B cell (primary cell): ENCODE measurements around the gene FRYL. TPM values are rescaled to one million over a fixed set of nuclear protein-coding genes. Genes with fewer than 3 reads are reported as not detected.

Experiments used
- ATAC-seq: fragments of 200-7000 bp; cut with Tn5 transposase; one replicate; pipeline ENCODE4 v1.10.0; 2021; ENCODE audit warnings: low read depth, mild to moderate bottlenecking, moderate number of reproducible peaks, moderate library complexity
- CTCF ChIA-PET: fragments of 350-600 bp; sonication (Branson Sonifier 250); formaldehyde crosslinking; loops from one replicate; lab custom pipeline; 2021; ENCODE audit warnings: antibody characterized with exemption, inconsistent platforms; lab: Charles Lee
- POLR2A ChIA-PET: fragments of 350-600 bp; sonication (Branson Sonifier 250); formaldehyde crosslinking; loops from one replicate; lab custom pipeline; 2021; ENCODE audit warnings: antibody characterized with exemption; lab: Charles Lee
- DNase-seq: peaks from one replicate; pipeline ENCODE4 v3.0.0; 2013
- H2AFZ ChIP-seq: 2 replicates; pipeline ENCODE4 v1.6.1; 2012; ENCODE audit warnings: mild to moderate bottlenecking, low read depth, low read length; ENCODE audit not compliant: insufficient read depth, poor library complexity, severe bottlenecking
- H3K27ac ChIP-seq, 2 donors: 1 replicate in 1 of 2; 2 replicates in 1 of 2; pipeline ENCODE4 v1.5.1; 2012 to 2013; ENCODE audit warnings: low read length in 2 of 2, mild to moderate bottlenecking in 2 of 2, moderate library complexity in 1 of 2
- H3K27me3 ChIP-seq, 4 experiments: fragments of 200-600 bp in 1 of 4; sonication (generic) in 1 of 4; replicated peaks in 1 of 4; 1 replicate in 2 of 4; 2 replicates in 2 of 4; pipeline versions ENCODE4 v1.6.1 to v1.7.0; 2013 to 2016; ENCODE audit warnings: low read length in 3 of 4, mild to moderate bottlenecking in 2 of 4, mixed read lengths in 1 of 4, moderate library complexity in 1 of 4; ENCODE audit not compliant: insufficient read depth in 4 of 4, control insufficient read depth in 3 of 4; ENCODE audit errors: control extremely low read depth in 1 of 4
- H3K36me3 ChIP-seq, 2 experiments: replicated peaks in 1 of 2; 1 replicate in 1 of 2; 2 replicates in 1 of 2; pipeline versions ENCODE4 v1.6.1 to v1.7.1; 2013; ENCODE audit warnings: low read length in 1 of 2; ENCODE audit not compliant: insufficient read depth in 2 of 2, control insufficient read depth in 1 of 2; ENCODE audit errors: control extremely low read depth in 1 of 2, extremely low read depth in 1 of 2
- H3K4me1 ChIP-seq, 2 donors: fragments of 200-600 bp in 1 of 2; sonication (generic) in 1 of 2; 1 replicate in 1 of 2; 2 replicates in 1 of 2; pipeline versions ENCODE4 v1.5.1 to v1.6.1; 2013 to 2017; ENCODE audit warnings: low read length in 2 of 2; ENCODE audit not compliant: control insufficient read depth in 2 of 2, insufficient read depth in 2 of 2
- H3K4me2 ChIP-seq: replicated peaks from 2 replicates; pipeline ENCODE3; 2012; ENCODE audit warnings: mild to moderate bottlenecking, low read depth, low read length; ENCODE audit not compliant: poor library complexity, severe bottlenecking
- H3K4me3 ChIP-seq, 5 experiments: fragments of 200-600 bp in 1 of 5; sonication (generic) in 1 of 5; 1 replicate in 3 of 5; 2 replicates in 2 of 5; pipeline versions ENCODE4 v1.5.1 to v1.7.0; 2011 to 2016; ENCODE audit warnings: low read length in 4 of 5, mild to moderate bottlenecking in 4 of 5, low read depth in 2 of 5, control low read depth in 1 of 5, moderate library complexity in 1 of 5; ENCODE audit not compliant: insufficient read depth in 1 of 5; ENCODE audit errors: control extremely low read depth in 1 of 5, extremely low read depth in 1 of 5
- H3K79me2 ChIP-seq: fragments of 200-600 bp; sonication (generic); one replicate; pipeline ENCODE4 v1.6.0; 2016; ENCODE audit warnings: low read length; ENCODE audit not compliant: control insufficient read depth, insufficient read depth
- H3K9ac ChIP-seq: fragments of 200-600 bp; sonication (generic); 2 replicates; pipeline ENCODE4 v1.6.1; 2017; ENCODE audit warnings: mild to moderate bottlenecking, low read length, moderate library complexity
- H3K9me3 ChIP-seq, 3 donors: one replicate each; pipeline versions ENCODE4 v1.6.1 to v1.7.1; 2013; ENCODE audit warnings: low read length in 2 of 3; ENCODE audit not compliant: control insufficient read depth in 2 of 3, insufficient read depth in 1 of 3; ENCODE audit errors: control extremely low read depth in 1 of 3
- H4K20me1 ChIP-seq: 2 replicates; pipeline ENCODE4 v1.6.0; 2012; ENCODE audit warnings: mild to moderate bottlenecking, low read length; ENCODE audit not compliant: insufficient read depth, control insufficient read depth, poor library complexity, severe bottlenecking
- H3K27ac Mint-ChIP-seq: one replicate; pipeline ENCODE4 v1.8.0; 2021; ENCODE audit warnings: mixed read lengths
- H3K27me3 Mint-ChIP-seq: one replicate; pipeline ENCODE4 v1.8.0; 2021; ENCODE audit warnings: mixed read lengths
- H3K4me1 Mint-ChIP-seq: one replicate; pipeline ENCODE4 v1.8.0; 2021; ENCODE audit warnings: mixed read lengths
- H3K4me3 Mint-ChIP-seq: one replicate; pipeline ENCODE4 v1.8.0; 2021; ENCODE audit warnings: mixed read lengths
- H3K9me3 Mint-ChIP-seq: one replicate; pipeline ENCODE4 v1.8.0; 2022; ENCODE audit warnings: mixed read lengths; ENCODE audit not compliant: insufficient read depth
- EZH2 ChIP-seq: IDR thresholded peaks from 2 replicates; pipeline ENCODE4 v1.6.1; 2012; ENCODE audit warnings: borderline replicate concordance, low read depth, mild to moderate bottlenecking, moderate library complexity, low read length; ENCODE audit not compliant: insufficient read depth, poor library complexity, severe bottlenecking
- WGBS: methylation state at CpG from one replicate; pipeline ENCODE4 v1.1.5; 2013; ENCODE audit warnings: missing lambda C conversion rate; ENCODE audit not compliant: insufficient coverage; 5-methylcytosine and 5-hydroxymethylcytosine counted together
- intact Hi-C: fragments of 100-400 bp; cut with micrococcal nuclease; formaldehyde crosslinking; loops from one replicate; pipeline ENCODE4 v1.10.0; 2022
- polyA plus RNA-seq: library from polyadenylated mRNA; depleted of rRNA; stranded (reverse); fragments of >200 nt; gene quantifications from 2 replicates; pipeline ENCODE4 v1.2.3, GENCODE V29; 2012
- total RNA-seq, 2 donors: library from RNA; stranded (reverse); fragments of 120-200 nt in 1 of 2; gene quantifications; 1 replicate in 1 of 2; 2 replicates in 1 of 2; pipeline versions ENCODE4 v1.2.3 to v1.2.4, GENCODE V29; 2013 to 2022
- TF ChIP-seq, protein P1 (sequence below): fragments of 200-600 bp; IDR thresholded peaks from one replicate; pipeline ENCODE4 v1.8.0; 2022; ENCODE audit warnings: antibody characterized with exemption, mild to moderate bottlenecking

FRYL gene
- total and polyA plus RNA-seq, 2 donors (not counting 1 experiment from before 2014, with no cell fraction given): 15.5 to 138 TPM

DNA sequence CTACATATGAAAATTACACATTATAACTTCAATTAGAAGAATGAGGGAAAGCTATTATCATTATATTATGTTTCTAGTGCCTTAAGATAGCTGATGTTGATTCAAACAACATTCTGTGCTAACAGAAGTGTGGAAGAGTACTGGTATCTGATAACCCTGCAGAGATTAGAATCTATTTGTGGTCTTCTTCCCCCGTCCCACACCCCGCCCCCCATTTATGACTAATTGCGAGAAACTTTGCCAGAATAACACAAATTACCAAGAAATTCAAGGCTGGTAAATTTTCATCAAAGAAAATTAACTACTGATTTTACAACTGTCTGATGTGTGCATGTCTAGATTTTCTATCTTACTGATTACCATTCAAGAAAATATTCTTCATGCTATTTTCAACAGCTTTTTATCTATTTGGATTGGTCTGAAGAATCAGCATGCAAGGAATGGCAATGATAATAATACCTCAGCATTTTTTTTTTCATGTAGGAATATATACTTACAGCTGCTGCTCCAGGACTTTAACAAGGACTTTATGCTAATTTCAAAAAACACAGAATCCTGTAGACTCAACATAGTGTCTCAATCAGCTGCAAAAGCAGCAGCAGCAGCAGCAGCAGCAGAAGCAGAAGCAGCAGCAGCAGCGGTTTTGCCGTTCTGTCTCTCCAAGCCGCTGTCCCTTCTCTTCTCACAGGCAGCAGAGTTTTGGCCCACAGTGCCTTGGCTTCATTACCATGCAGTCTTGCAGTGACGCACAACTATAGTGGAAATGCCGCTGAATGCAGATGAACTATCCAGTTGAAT, 126.7 kb downstream of the FRYL start:
- CTCF ChIA-PET: interaction anchor here (0.6 to 1.3 kb wide), 3 partner anchors 8 to 31 kb away, joined by 3 read pairs; no protein-coding TSS in a partner anchor
- Histone ChIP-seq H4K20me1 (peaks cover 30% of the 10 kb centered on the region), H3K36me3 (no peaks in the 10 kb centered on the region), H2AFZ (no peak overlapping the region), H3K4me3 (no peak overlapping the region), H3K9ac (no peak overlapping the region), H3K27me3 (no peaks in the 10 kb centered on the region), H3K9me3 (no peaks in the 10 kb centered on the region), H3K4me2 (no peak overlapping the region), H3K27ac (no peak overlapping the region), H3K79me2 (peaks cover 24% of the 10 kb centered on the region), H3K4me1 (no peaks in the 10 kb centered on the region)
- DNase-seq: no peak
- TF ChIP-seq, protein P1, sequence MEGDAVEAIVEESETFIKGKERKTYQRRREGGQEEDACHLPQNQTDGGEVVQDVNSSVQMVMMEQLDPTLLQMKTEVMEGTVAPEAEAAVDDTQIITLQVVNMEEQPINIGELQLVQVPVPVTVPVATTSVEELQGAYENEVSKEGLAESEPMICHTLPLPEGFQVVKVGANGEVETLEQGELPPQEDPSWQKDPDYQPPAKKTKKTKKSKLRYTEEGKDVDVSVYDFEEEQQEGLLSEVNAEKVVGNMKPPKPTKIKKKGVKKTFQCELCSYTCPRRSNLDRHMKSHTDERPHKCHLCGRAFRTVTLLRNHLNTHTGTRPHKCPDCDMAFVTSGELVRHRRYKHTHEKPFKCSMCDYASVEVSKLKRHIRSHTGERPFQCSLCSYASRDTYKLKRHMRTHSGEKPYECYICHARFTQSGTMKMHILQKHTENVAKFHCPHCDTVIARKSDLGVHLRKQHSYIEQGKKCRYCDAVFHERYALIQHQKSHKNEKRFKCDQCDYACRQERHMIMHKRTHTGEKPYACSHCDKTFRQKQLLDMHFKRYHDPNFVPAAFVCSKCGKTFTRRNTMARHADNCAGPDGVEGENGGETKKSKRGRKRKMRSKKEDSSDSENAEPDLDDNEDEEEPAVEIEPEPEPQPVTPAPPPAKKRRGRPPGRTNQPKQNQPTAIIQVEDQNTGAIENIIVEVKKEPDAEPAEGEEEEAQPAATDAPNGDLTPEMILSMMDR: no peak
- TF ChIP-seq EZH2: no peak
- Mint-ChIP-seq H3K4me3 (no peak overlapping the region), H3K27me3 (no peaks in the 10 kb centered on the region), H3K4me1 (peaks cover 20% of the 10 kb centered on the region), H3K9me3 (no peaks in the 10 kb centered on the region), H3K27ac (no peak overlapping the region)
- POLR2A ChIA-PET: interaction anchor here (0.7 kb wide), 1 partner anchor 29 kb away, joined by 3 read pairs; no protein-coding TSS in a partner anchor
- intact Hi-C loops: no loop called here
- WGBS: 96% methylated on average over 3 of the region's 8 CpGs
- ATAC-seq: no peak

GRCh38 chr4:48651914-48652313, 128.2 kb downstream of the FRYL start:
- H3K4me1 Mint-ChIP-seq: peaks cover 26% of the 10 kb centered on the region
- POLR2A ChIA-PET: no interaction called here

More at GRCh38 chr4:48651914-48652313, 128.2 kb downstream of the FRYL start:
- no peak overlapping the region for H3K9ac ChIP-seq
- CTCF ChIA-PET: no interaction called here
- H3K9me3 Mint-ChIP-seq: no peaks in the 10 kb centered on the region
- H3K4me1 ChIP-seq: no peaks in the 10 kb centered on the region
- no peak overlapping the region for H3K27ac Mint-ChIP-seq
- TF ChIP-seq, protein P1: no peak
- H3K27ac ChIP-seq: no peak overlapping the region
- no CpG with 5 or more reads among the region's 1 CpG for WGBS
- no peaks in the 10 kb centered on the region for H3K36me3 ChIP-seq
- H4K20me1 ChIP-seq: peaks cover 18% of the 10 kb centered on the region
- peaks cover 20% of the 10 kb centered on the region for H3K79me2 ChIP-seq
- intact Hi-C loops: no loop called here
- H3K4me2 ChIP-seq: no peak overlapping the region
- no peaks in the 10 kb centered on the region for H3K27me3 Mint-ChIP-seq
- H3K4me3 Mint-ChIP-seq: no peak overlapping the region
- DNase-seq (no peak), ATAC-seq (no peak)
- H3K27me3 ChIP-seq: no peaks in the 10 kb centered on the region
- no peak overlapping the region for H3K4me3 ChIP-seq
- H3K9me3 ChIP-seq: no peaks in the 10 kb centered on the region
- H2AFZ ChIP-seq: no peak overlapping the region
